Measurements from ENCODE around the gene MAP3K6. TPM values are rescaled to one million over a fixed set of nuclear protein-coding genes. Genes with fewer than 3 reads are reported as not detected.

MAP3K6 gene
- total RNA-seq, 4 donors from 2014 or later = 13.5 to 35.5 (median 24.4) TPM

GRCh38 chr1:27395441-27396195, 28.9 kb upstream of the MAP3K6 start:
- TF ChIP-seq CTCF (IDR thresholded peaks at IDR 0.05) = peak; percentile 93 to 98 (median 96)
- no peak for TF ChIP-seq EP300 (IDR thresholded peaks at IDR 0.05; ENCODE audit: low read depth)
- H3K4me1 ChIP-seq = peaks cover 16 to 36% (median 18%) of the 10 kb centered on the region in 4 donors
- in situ Hi-C loops (cut with MboI; ENCODE audit: low pct_ligation_motif_present in 1 of 4, low pct_unique_long_range_greater_than_20kb in 1 of 4, low sequenced_read_pairs in 3 of 4) (loop anchor here in 1 of 4 donors (10.0 kb wide), 1 partner anchor 209 kb away; the partner anchor contains the start of gene AHDC1), intact Hi-C loops (cut with DNase I; ENCODE audit: low total_unique reads) (loop anchor here (2.0 kb wide), 1 partner anchor 39 kb away; no protein-coding TSS in a partner anchor)
- no peak overlapping the region for H3K27ac ChIP-seq
- no peaks in the 10 kb centered on the region for H3K9me3 ChIP-seq
- H3K36me3 ChIP-seq = no peaks in the 10 kb centered on the region
- peaks cover 6% of the 10 kb centered on the region for H3K27me3 ChIP-seq
- WGBS, 2 donors (ENCODE audit: low coverage in 1 of 2) = 0 to 4% methylated on average over 1 to 10 of the region's 10 CpGs
- H3K4me3 ChIP-seq = no peak overlapping the region
- DNase-seq = peak; percentile 78

GRCh38 chr1:27394925-27395324, 28.2 kb upstream of the MAP3K6 start:
- in situ Hi-C loops (cut with MboI; ENCODE audit: low pct_ligation_motif_present in 1 of 4, low pct_unique_long_range_greater_than_20kb in 1 of 4, low sequenced_read_pairs in 3 of 4) = loop anchor here (5.0 to 10.0 kb wide), 2 partner anchors 93 to 210 kb away; partner anchors contain the start of gene AHDC1 (in 1 of the 4)
- intact Hi-C loops (cut with DNase I; ENCODE audit: low total_unique reads) = loop anchor here (2.0 to 5.0 kb wide), 2 partner anchors 38 to 93 kb away; no protein-coding TSS in a partner anchor
- TF ChIP-seq CTCF (IDR thresholded peaks at IDR 0.05) (no peak), POLR2A (IDR thresholded peaks at IDR 0.05) (no peak)
- H3K27me3 ChIP-seq = peaks cover 7% of the 10 kb centered on the region
- H3K9me3 ChIP-seq = no peaks in the 10 kb centered on the region
- no peak overlapping the region for H3K27ac ChIP-seq
- no peak overlapping the region for H3K4me3 ChIP-seq
- 78% methylated on average over 1 of the region's 1 CpG; no CpG with 5 or more reads in 1 of the 2 donors for WGBS, 2 donors (ENCODE audit: low coverage in 1 of 2)
- H3K4me1 ChIP-seq = peaks cover 16 to 36% (median 18%) of the 10 kb centered on the region in 4 donors
- H3K36me3 ChIP-seq = no peaks in the 10 kb centered on the region
- no peak for DNase-seq

- DNase-seq = no peak
- 95 to 97% methylated on average over 7 to 8 of the region's 9 CpGs for WGBS, 2 donors (ENCODE audit: low coverage in 1 of 2)
- H3K4me1 ChIP-seq = peaks cover 16 to 34% (median 18%) of the 10 kb centered on the region in 4 donors
- peaks cover 7% of the 10 kb centered on the region for H3K27me3 ChIP-seq
- H3K4me3 ChIP-seq = no peak overlapping the region
- no peaks in the 10 kb centered on the region for H3K36me3 ChIP-seq
- H3K9me3 ChIP-seq = no peaks in the 10 kb centered on the region
- no peak overlapping the region for H3K27ac ChIP-seq
- TF ChIP-seq POLR2AphosphoS5 (IDR thresholded peaks at IDR 0.05) (no peak), EP300 (IDR thresholded peaks at IDR 0.05; ENCODE audit: low read depth) (no peak)
- in situ Hi-C loops (cut with MboI; ENCODE audit: low pct_ligation_motif_present in 1 of 4, low pct_unique_long_range_greater_than_20kb in 1 of 4, low sequenced_read_pairs in 3 of 4) (loop anchor here (5.0 to 10.0 kb wide), 2 partner anchors 92 to 211 kb away; partner anchors contain the start of gene AHDC1 (in 1 of the 4)), intact Hi-C loops (cut with DNase I; ENCODE audit: low total_unique reads) (loop anchor here (2.0 to 5.0 kb wide), 2 partner anchors 37 to 92 kb away; no protein-coding TSS in a partner anchor)
These were observed 27.5 kb upstream of the MAP3K6 start for GRCh38 chr1:27394282-27394658.

GRCh38 chr1:27393641-27394281, 27.0 kb upstream of the MAP3K6 start:
- Histone ChIP-seq H3K36me3 (no peaks in the 10 kb centered on the region), H3K27me3 (peaks cover 7% of the 10 kb centered on the region), H3K9me3 (no peaks in the 10 kb centered on the region), H3K4me1 (peaks cover 16 to 29% (median 18%) of the 10 kb centered on the region in 4 donors), H3K27ac (no peak overlapping the region), H3K4me3 (no peak overlapping the region)
- WGBS, 2 donors (ENCODE audit: low coverage in 1 of 2) = 80% methylated on average over 3 of the region's 18 CpGs; no CpG with 5 or more reads in 1 of the 2 donors
- TF ChIP-seq EP300 (IDR thresholded peaks at IDR 0.05; ENCODE audit: low read depth) (no peak), POLR2AphosphoS5 (IDR thresholded peaks at IDR 0.05) (no peak), CTCF (IDR thresholded peaks at IDR 0.05) (no peak), POLR2A (IDR thresholded peaks at IDR 0.05) (no peak)
- no peak for DNase-seq
- intact Hi-C loops (cut with DNase I; ENCODE audit: low total_unique reads) (loop anchor here (2.0 to 5.0 kb wide), 2 partner anchors 37 to 91 kb away; no protein-coding TSS in a partner anchor), in situ Hi-C loops (cut with MboI; ENCODE audit: low pct_ligation_motif_present in 1 of 4, low pct_unique_long_range_greater_than_20kb in 1 of 4, low sequenced_read_pairs in 3 of 4) (loop anchor here (5.0 to 10.0 kb wide), 2 partner anchors 91 to 211 kb away; partner anchors contain the start of gene AHDC1 (in 1 of the 4))

Measured in transverse colon (tissue), 4 donors.